K562 (cell line): ENCODE measurements around the gene CTNNBL1. TPM values are rescaled to one million over a fixed set of nuclear protein-coding genes. Genes with fewer than 3 reads are reported as not detected.
A peak's percentile ranks its signal among the peaks of the same experiment; 100 is the strongest.

Source experiments
- ATAC-seq: fragments of 200-7000 bp; cut with Tn5 transposase; 3 replicates; pipeline ENCODE4 v1.9.1; 2020; ENCODE audit warnings: moderate library complexity
- BruUV-seq: library from RNA; stranded (reverse); fragments of 400-500 nt; replicated peaks from 2 replicates; lab custom pipeline; 2021; lab: Mats Ljungman, UMichigan
- CTCF ChIA-PET: fragments of 300-600 bp; formaldehyde crosslinking; extraction: SDS; loops from one replicate; lab custom pipeline; 2021; ENCODE audit warnings: low intra/inter-chr PET ratio; lab: Yijun Ruan, JAX
- POLR2A ChIA-PET: fragments of 300-600, 350-650 bp; sonication (Branson Sonifier 250); formaldehyde crosslinking; extraction: SDS; loops from one replicate; lab custom pipeline; 2021; ENCODE audit warnings: antibody characterized with exemption, inconsistent platforms; lab: Yijun Ruan, JAX
- DNase-seq, 4 experiments: peaks; one replicate each; pipeline versions ENCODE4 v3.0.0 to v3.0.0-alpha.2; 2011 to 2018; ENCODE audit warnings: low spot score in 3 of 4, mixed read lengths in 3 of 4; ENCODE audit errors: extremely low read depth in 1 of 4
- FAIRE-seq: peaks from 2 replicates; lab custom pipeline; 2011; peaks lifted over from hg19 to GRCh38; lab: Jason Lieb, UNC
- H2AFZ ChIP-seq: 2 replicates; pipeline ENCODE4 v1.6.0; 2011; ENCODE audit warnings: low read depth, low read length, control low read depth, inconsistent platforms
- H3K27ac ChIP-seq: fragments of 200-600 bp; 3 replicates; pipeline ENCODE4 v1.8.0; 2011; ENCODE audit warnings: low read depth, mild to moderate bottlenecking, control low read depth, inconsistent platforms, low read length, moderate library complexity, mixed read lengths; ENCODE audit errors: extremely low read depth
- H3K27me3 ChIP-seq, 2 experiments: fragments of 300-600 bp in 1 of 2; 2 replicates in 1 of 2; 3 replicates in 1 of 2; pipeline versions ENCODE4 v1.6.0 to v1.8.0; 2011; ENCODE audit warnings: inconsistent platforms in 2 of 2, low read length in 2 of 2, mild to moderate bottlenecking in 1 of 2, mixed read lengths in 1 of 2, moderate library complexity in 1 of 2; ENCODE audit not compliant: control insufficient read depth in 2 of 2, insufficient read depth in 2 of 2
- H3K36me3 ChIP-seq: fragments of 300-600 bp; 3 replicates; pipeline ENCODE4 v1.8.0; 2011; ENCODE audit warnings: mild to moderate bottlenecking, low read length, inconsistent platforms; ENCODE audit not compliant: control insufficient read depth, insufficient read depth
- H3K4me1 ChIP-seq, 2 experiments: fragments of 200-600 bp in 1 of 2; replicated peaks in 1 of 2; 2 replicates in 1 of 2; 3 replicates in 1 of 2; pipeline versions ENCODE4 v1.5.1 to v1.8.0; 2011; ENCODE audit warnings: inconsistent platforms in 2 of 2, low read length in 2 of 2, mild to moderate bottlenecking in 1 of 2, mixed read lengths in 1 of 2, moderate library complexity in 1 of 2; ENCODE audit not compliant: control insufficient read depth in 2 of 2, insufficient read depth in 2 of 2
- H3K4me2 ChIP-seq: 2 replicates; pipeline ENCODE4 v1.6.1; 2011; ENCODE audit warnings: low read length, control low read depth, inconsistent platforms, mixed read lengths; ENCODE audit not compliant: insufficient read depth
- H3K4me3 ChIP-seq: fragments of 200-600 bp; sonication (generic), shearing (Covaris generic); 2 replicates; pipeline ENCODE4 v1.5.1; 2016; ENCODE audit warnings: control low read depth, inconsistent platforms
- H3K79me2 ChIP-seq: fragments of 200-600 bp; 3 replicates; pipeline ENCODE4 v1.8.0; 2011; ENCODE audit warnings: low read length, inconsistent platforms; ENCODE audit not compliant: control insufficient read depth, insufficient read depth
- H3K9ac ChIP-seq, 2 experiments: 2 replicates each; pipeline versions ENCODE4 v1.6.0 to v1.6.1; 2011; ENCODE audit warnings: low read depth in 2 of 2, low read length in 2 of 2, control low read depth in 1 of 2, inconsistent platforms in 1 of 2, mild to moderate bottlenecking in 1 of 2, mixed read lengths in 1 of 2; ENCODE audit not compliant: insufficient read depth in 1 of 2
- H3K9me1 ChIP-seq: one replicate; pipeline ENCODE4 v1.6.0; 2011; ENCODE audit warnings: inconsistent platforms, mild to moderate bottlenecking, low read length, moderate library complexity; ENCODE audit not compliant: control insufficient read depth, insufficient read depth
- H3K9me3 ChIP-seq: replicated peaks from 2 replicates; pipeline ENCODE4 v1.5.1; 2011; ENCODE audit warnings: low read depth, low read length, inconsistent platforms; ENCODE audit not compliant: control insufficient read depth, insufficient read depth
- H4K20me1 ChIP-seq: replicated peaks from 2 replicates; pipeline ENCODE4 v1.6.1; 2011; ENCODE audit warnings: low read length, inconsistent platforms, mixed read lengths; ENCODE audit not compliant: control insufficient read depth, insufficient read depth
- COPS2 ChIP-seq: fragments of 450-650 bp; conservative IDR thresholded peaks from 2 replicates; pipeline ENCODE4 v1.6.1; 2016; ENCODE audit warnings: mild to moderate bottlenecking, moderate library complexity
- CTBP1 ChIP-seq: fragments of 450-650 bp; IDR thresholded peaks from 2 replicates; pipeline ENCODE4 v1.6.1; 2016; ENCODE audit warnings: borderline replicate concordance
- ELK3 ChIP-seq: fragments of 450-650 bp; formaldehyde crosslinking; IDR thresholded peaks from 2 replicates; pipeline ENCODE4 v1.4.0; 2020; ENCODE audit warnings: mild to moderate bottlenecking
- FIP1L1 ChIP-seq: fragments of 200-400 bp; formaldehyde crosslinking; IDR thresholded peaks from 2 replicates; pipeline ENCODE4 v1.6.1; 2018; ENCODE audit warnings: mild to moderate bottlenecking, low read depth, low read length; ENCODE audit not compliant: poor library complexity, severe bottlenecking
- HMGXB4 ChIP-seq: sonication (generic); formaldehyde crosslinking; IDR thresholded peaks from 2 replicates; pipeline ENCODE4 v1.8.1; 2023; ENCODE audit warnings: mild to moderate bottlenecking, missing genetic modification reagents
- KAT2B ChIP-seq: IDR thresholded peaks from one replicate; pipeline ENCODE4 v1.6.1; 2012; ENCODE audit warnings: low read depth, mild to moderate bottlenecking, control low read depth, inconsistent platforms, low read length, moderate library complexity
- L3MBTL2 ChIP-seq: fragments of 450-650 bp; IDR thresholded peaks from 2 replicates; pipeline ENCODE4 v1.6.1; 2016; ENCODE audit warnings: mild to moderate bottlenecking, moderate library complexity
- RERE ChIP-seq: sonication (generic); formaldehyde crosslinking; IDR thresholded peaks from 2 replicates; pipeline ENCODE4 v1.8.0; 2023; ENCODE audit warnings: missing genetic modification reagents, mild to moderate bottlenecking, borderline replicate concordance
- SIX5 ChIP-seq, 2 experiments: IDR thresholded peaks; 2 replicates each; pipeline ENCODE4 v1.6.1; 2011; ENCODE audit warnings: low read length in 2 of 2, borderline replicate concordance in 1 of 2, low read depth in 1 of 2, mild to moderate bottlenecking in 1 of 2, moderate library complexity in 1 of 2; ENCODE audit not compliant: insufficient read depth in 1 of 2
- TSC22D4 ChIP-seq: fragments of 450-650 bp; IDR thresholded peaks from 2 replicates; pipeline ENCODE4 v1.6.1; 2016; ENCODE audit warnings: missing genetic modification characterization, missing biosample characterization, control low read depth
- XRCC4 ChIP-seq: IDR thresholded peaks from one replicate; pipeline ENCODE4 v1.6.1; 2011; ENCODE audit not compliant: insufficient read depth, insufficient read length; ENCODE audit errors: extremely low read depth
- ZBED1 ChIP-seq: IDR thresholded peaks from 2 replicates; pipeline ENCODE4 v1.6.1; 2014
- WGBS: fragments of 100-300 bp; shearing (Covaris generic); methylation state at CpG from one replicate; pipeline ENCODE4 v1.1.6; 2016; ENCODE audit warnings: low coverage, mixed read lengths; ENCODE audit not compliant: insufficient coverage; ENCODE audit errors: missing lambda C conversion rate; 5-methylcytosine and 5-hydroxymethylcytosine counted together
- in situ Hi-C: fragments of 300-500 bp; cut with MboI; formaldehyde crosslinking; loops from 4 replicates; pipeline ENCODE4 v1.15.0; 2018; ENCODE audit warnings: inconsistent platforms, mixed read lengths
- intact Hi-C: fragments of 100-400 bp; cut with micrococcal nuclease; formaldehyde crosslinking; loops from 2 replicates; pipeline ENCODE4 v1.14.2; 2022
- polyA plus RNA-seq, 8 experiments: library from polyadenylated mRNA; depleted of rRNA in 4 of 8; stranded (reverse) in 5 of 8; unstranded in 3 of 8; fragments of >200 nt; fragmentation: Nextera tagmentation in 2 of 8; fragmentation: Illumina TruSeq in 1 of 8; extraction: Ambion mirVana in 2 of 8; extraction: Trizol in 1 of 8; gene quantifications; 2 replicates each; pipeline versions ENCODE4 v1.2.1 to v1.2.3, GENCODE V29; 2011 to 2014; ENCODE audit warnings: inconsistent platforms in 1 of 8, missing spikeins in 1 of 8
- total RNA-seq, 7 experiments: library from RNA; depleted of rRNA in 6 of 7; stranded (reverse); fragments of >200 nt in 6 of 7; fragmentation: Illumina TruSeq in 2 of 7; extraction: Trizol in 2 of 7; gene quantifications; 2 replicates each; pipeline versions ENCODE4 v1.2.1 to v1.2.3, GENCODE V29; 2011 to 2021; ENCODE audit warnings: low replicate concordance in 1 of 7

CTNNBL1 gene
- total and polyA plus RNA-seq, 9 of the 15 experiments (the other 6 are each of a cell fraction or from before 2014, with no cell fraction given), result 32.4 to 85.6 (median 43.6) TPM

DNA sequence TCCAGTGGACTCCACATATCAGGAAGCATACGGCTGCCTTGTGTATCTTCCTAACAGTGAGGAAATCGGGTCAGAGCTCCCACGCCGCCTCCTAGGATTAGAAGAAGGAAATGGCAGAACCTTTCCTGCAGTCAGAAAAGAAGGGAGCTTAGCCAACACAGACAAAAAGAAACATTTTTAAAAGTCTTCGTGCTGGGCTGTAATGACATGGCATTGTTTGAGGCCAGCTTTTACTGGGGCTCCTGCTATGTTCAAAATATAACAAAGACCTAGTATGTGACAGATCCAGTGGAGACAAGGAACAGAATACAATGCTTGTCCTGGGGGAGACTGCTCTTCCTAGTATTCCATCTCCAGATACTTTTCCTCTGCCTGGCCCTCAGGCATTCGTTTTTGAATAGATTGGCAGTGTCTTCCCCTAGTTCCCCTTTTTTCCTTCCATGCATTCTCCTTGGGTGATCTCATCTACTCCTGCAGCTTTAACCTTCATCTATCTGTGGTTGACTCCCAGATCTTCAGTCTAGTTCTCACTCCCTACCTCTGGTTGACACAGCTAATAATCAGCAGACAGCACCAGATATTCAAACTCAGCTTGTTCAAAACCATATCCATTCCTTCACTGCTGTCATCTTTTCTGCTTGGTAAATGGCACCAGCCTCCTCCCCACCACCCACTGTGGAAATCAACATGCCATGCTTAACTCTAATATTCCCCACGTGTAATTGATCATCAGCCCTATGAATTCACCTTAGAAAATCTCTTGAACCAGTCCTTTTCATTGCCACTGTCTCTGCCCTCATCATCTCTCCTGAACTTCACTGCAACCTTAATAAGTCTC is 114.6 kb downstream of the CTNNBL1 start (continued):
- no peak for TF ChIP-seq FIP1L1
- no peak for TF ChIP-seq ELK3
- TF ChIP-seq ZBED1, result no peak
- TF ChIP-seq L3MBTL2, result no peak
- 0 out of 2 replicates have a peak, but pooled peaks have one; percentile 13 for TF ChIP-seq CTBP1

DNA sequence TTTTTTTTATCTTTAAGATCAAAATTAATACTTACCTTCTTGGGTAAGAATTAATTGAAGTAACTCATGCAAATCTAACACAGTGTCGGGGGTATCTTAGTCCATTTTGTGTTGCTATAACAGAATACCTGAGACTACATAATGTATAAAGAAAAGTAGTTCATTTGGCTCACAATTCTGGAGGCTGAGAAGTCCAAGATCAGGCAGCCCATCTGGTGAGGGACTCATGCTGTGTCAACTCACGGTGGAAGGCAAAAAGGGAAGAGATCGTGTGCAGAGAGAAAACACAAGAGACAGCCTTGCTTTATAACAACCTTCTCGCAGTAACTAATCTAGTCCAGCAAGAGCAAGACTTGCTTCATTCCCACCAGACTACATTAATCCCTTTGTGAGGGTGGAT is 116.2 kb downstream of the CTNNBL1 start:
- H3K27me3 ChIP-seq, result no peaks in the 10 kb centered on the region
- no peak for ATAC-seq
- no peak overlapping the region for H3K4me2 ChIP-seq
- in situ Hi-C loops (no loop called here), intact Hi-C loops (no loop called here)
- no peak for DNase-seq
- H3K9me3 ChIP-seq, result no peaks in the 10 kb centered on the region
- peaks cover 7% of the 10 kb centered on the region; the same call in 2 of the 3 replicates for H3K36me3 ChIP-seq
- no peak overlapping the region for H3K4me3 ChIP-seq
- no peaks in the 10 kb centered on the region for H3K79me2 ChIP-seq
- ChIA-PET POLR2A (no interaction called here), CTCF (no interaction called here)
- H2AFZ ChIP-seq, result no peak overlapping the region
- 57% methylated on average over 4 of the region's 4 CpGs for WGBS
- H3K27ac ChIP-seq, result no peak overlapping the region
- no TSS peak for BruUV-seq
- no peak for FAIRE-seq
- H4K20me1 ChIP-seq, result no peaks in the 10 kb centered on the region
- no peaks in the 10 kb centered on the region; a peak in 1 of 5 replicates for H3K4me1 ChIP-seq
- no peaks in the 10 kb centered on the region for H3K9me1 ChIP-seq
- no peak overlapping the region for H3K9ac ChIP-seq
- TF ChIP-seq KAT2B (no peak), SIX5 (IDR thresholded peaks at IDR 0.05; ENCODE audit: borderline replicate concordance in 1 of 2, insufficient read depth in 1 of 2, low read depth in 1 of 2, low read length in 2 of 2) (no peak), HMGXB4 (CRISPR knock-in tag) (no peak), RERE (CRISPR knock-in tag) (no peak), XRCC4 (no peak), TSC22D4 (tag) (no peak), COPS2 (no peak)
